GM23248 (cell line): ENCODE data around the gene PTRH1.

Source experiments
- EZH2 ChIP-seq: fragments of 200-600 bp; sonication (generic); IDR thresholded peaks from 2 replicates; pipeline ENCODE4 v1.6.1; 2018; ENCODE audit warnings: antibody characterized with exemption, mild to moderate bottlenecking; ENCODE audit not compliant: insufficient read depth, poor library complexity, severe bottlenecking
- EZH2phosphoT487 ChIP-seq: fragments of 200-600 bp; sonication (generic); IDR thresholded peaks from 2 replicates; pipeline ENCODE4 v1.6.1; 2018; ENCODE audit warnings: antibody characterized with exemption, moderate library complexity, mild to moderate bottlenecking, low read depth; ENCODE audit not compliant: insufficient read depth

- TF ChIP-seq EZH2phosphoT487, result no peak
- no peak for TF ChIP-seq EZH2
Measured at GRCh38 chr9:127734747-127735529, 19.5 kb upstream of the PTRH1 start, which contains the start of gene TOR2A.
